Ishikawa (cell line): Measurements from ENCODE around the gene TMEFF1.

Experiments
- CEBPB ChIP-seq: IDR thresholded peaks from 2 replicates; pipeline ENCODE4 v1.6.1; 2012
- CREB1 ChIP-seq: IDR thresholded peaks from 2 replicates; pipeline ENCODE4 v1.6.1; 2012; ENCODE audit warnings: low read depth
- EGR1 ChIP-seq: IDR thresholded peaks from 2 replicates; pipeline ENCODE4 v1.6.1; 2012
- EP300 ChIP-seq: IDR thresholded peaks from 2 replicates; pipeline ENCODE4 v1.6.1; 2012; ENCODE audit warnings: borderline replicate concordance
- FOXM1 ChIP-seq: IDR thresholded peaks from 2 replicates; pipeline ENCODE4 v1.6.1; 2012; ENCODE audit warnings: low read depth, borderline replicate concordance
- NFIC ChIP-seq: IDR thresholded peaks from 2 replicates; pipeline ENCODE4 v1.6.1; 2012
- RAD21 ChIP-seq: IDR thresholded peaks from 2 replicates; pipeline ENCODE4 v1.6.1; 2012; ENCODE audit warnings: low read depth
- TAF1 ChIP-seq: IDR thresholded peaks from 2 replicates; pipeline ENCODE4 v1.6.1; 2012; ENCODE audit warnings: low read depth, mild to moderate bottlenecking
- TCF12 ChIP-seq: IDR thresholded peaks from 2 replicates; pipeline ENCODE4 v1.6.1; 2012; ENCODE audit warnings: low read depth
- TEAD4 ChIP-seq: IDR thresholded peaks from 2 replicates; pipeline ENCODE4 v1.6.1; 2012
- YY1 ChIP-seq: IDR thresholded peaks from 2 replicates; pipeline ENCODE4 v1.6.1; 2012; ENCODE audit warnings: low read depth
- ZBTB7A ChIP-seq: IDR thresholded peaks from 2 replicates; pipeline ENCODE4 v1.6.1; 2012; ENCODE audit warnings: low read depth
- TF ChIP-seq, protein P1 (sequence below): IDR thresholded peaks from 2 replicates; pipeline ENCODE4 v1.6.1; 2012; ENCODE audit warnings: low read depth, mild to moderate bottlenecking
- TF ChIP-seq, protein P2 (sequence below): IDR thresholded peaks from 2 replicates; pipeline ENCODE4 v1.6.1; 2012
- TF ChIP-seq, protein P3 (sequence below): IDR thresholded peaks from 2 replicates; pipeline ENCODE4 v1.6.1; 2012

Gene TMEFF1

DNA sequence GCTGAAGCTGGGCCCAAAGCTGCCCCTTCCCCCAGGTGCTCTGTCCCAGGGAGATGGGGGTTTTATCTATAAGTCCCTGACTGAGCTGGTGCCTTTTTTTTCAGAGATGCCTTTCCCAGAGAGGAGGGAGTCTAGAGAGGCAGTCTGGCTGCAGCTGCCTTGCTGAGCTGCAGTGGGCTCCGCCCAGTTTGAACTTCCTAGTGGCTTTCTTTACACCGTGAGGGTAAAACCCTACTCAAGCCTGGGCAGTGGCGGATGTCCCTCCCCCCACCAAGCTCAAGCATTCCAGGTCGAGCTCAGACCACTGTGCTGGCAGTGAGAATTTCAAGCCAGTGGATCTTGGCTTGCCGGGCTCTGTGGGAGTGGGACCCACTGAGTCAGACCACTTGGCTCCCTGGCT, 146.2 kb downstream of the TMEFF1 start:
- TF ChIP-seq ZBTB7A (no peak), CEBPB (no peak), FOXM1 (no peak), TEAD4 (no peak)

- TF ChIP-seq CEBPB = no peak
- no peak for TF ChIP-seq CREB1
- TF ChIP-seq YY1 = no peak
- TF ChIP-seq, protein P1, sequence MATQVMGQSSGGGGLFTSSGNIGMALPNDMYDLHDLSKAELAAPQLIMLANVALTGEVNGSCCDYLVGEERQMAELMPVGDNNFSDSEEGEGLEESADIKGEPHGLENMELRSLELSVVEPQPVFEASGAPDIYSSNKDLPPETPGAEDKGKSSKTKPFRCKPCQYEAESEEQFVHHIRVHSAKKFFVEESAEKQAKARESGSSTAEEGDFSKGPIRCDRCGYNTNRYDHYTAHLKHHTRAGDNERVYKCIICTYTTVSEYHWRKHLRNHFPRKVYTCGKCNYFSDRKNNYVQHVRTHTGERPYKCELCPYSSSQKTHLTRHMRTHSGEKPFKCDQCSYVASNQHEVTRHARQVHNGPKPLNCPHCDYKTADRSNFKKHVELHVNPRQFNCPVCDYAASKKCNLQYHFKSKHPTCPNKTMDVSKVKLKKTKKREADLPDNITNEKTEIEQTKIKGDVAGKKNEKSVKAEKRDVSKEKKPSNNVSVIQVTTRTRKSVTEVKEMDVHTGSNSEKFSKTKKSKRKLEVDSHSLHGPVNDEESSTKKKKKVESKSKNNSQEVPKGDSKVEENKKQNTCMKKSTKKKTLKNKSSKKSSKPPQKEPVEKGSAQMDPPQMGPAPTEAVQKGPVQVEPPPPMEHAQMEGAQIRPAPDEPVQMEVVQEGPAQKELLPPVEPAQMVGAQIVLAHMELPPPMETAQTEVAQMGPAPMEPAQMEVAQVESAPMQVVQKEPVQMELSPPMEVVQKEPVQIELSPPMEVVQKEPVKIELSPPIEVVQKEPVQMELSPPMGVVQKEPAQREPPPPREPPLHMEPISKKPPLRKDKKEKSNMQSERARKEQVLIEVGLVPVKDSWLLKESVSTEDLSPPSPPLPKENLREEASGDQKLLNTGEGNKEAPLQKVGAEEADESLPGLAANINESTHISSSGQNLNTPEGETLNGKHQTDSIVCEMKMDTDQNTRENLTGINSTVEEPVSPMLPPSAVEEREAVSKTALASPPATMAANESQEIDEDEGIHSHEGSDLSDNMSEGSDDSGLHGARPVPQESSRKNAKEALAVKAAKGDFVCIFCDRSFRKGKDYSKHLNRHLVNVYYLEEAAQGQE = no peak
- TF ChIP-seq TEAD4 = no peak
Observed at GRCh38 chr9:100619665-100620064, 146.7 kb downstream of the TMEFF1 start.

DNA sequence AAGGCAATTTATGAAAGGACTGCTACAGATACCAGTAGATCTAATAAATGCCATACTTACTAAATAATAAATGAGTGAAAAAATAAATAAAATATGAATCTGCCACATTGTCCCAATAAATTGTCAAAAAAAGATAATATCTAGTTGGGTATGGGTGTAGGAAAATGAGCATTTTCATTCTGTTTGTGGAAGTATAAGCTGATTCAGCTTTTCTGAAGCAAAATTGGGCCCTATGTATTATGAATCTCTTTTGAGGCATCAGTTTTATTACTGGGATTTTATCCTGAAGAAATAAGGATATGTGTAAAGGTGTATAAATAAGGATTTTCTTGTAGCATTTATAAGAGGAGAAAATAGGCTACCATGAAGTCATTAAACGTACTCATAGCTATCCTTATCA, 151.0 kb downstream of the TMEFF1 start:
- TF ChIP-seq TCF12 (no peak), TAF1 (no peak), NFIC (no peak), EGR1 (no peak), EP300 (no peak), YY1 (no peak), CEBPB (no peak), CREB1 (no peak), FOXM1 (no peak), ZBTB7A (no peak), TEAD4 (no peak), RAD21 (no peak)
- TF ChIP-seq, protein P2, sequence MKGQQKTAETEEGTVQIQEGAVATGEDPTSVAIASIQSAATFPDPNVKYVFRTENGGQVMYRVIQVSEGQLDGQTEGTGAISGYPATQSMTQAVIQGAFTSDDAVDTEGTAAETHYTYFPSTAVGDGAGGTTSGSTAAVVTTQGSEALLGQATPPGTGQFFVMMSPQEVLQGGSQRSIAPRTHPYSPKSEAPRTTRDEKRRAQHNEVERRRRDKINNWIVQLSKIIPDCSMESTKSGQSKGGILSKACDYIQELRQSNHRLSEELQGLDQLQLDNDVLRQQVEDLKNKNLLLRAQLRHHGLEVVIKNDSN = no peak
- TF ChIP-seq, protein P3, sequence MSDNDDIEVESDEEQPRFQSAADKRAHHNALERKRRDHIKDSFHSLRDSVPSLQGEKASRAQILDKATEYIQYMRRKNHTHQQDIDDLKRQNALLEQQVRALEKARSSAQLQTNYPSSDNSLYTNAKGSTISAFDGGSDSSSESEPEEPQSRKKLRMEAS = no peak
- TF ChIP-seq, protein P1 = no peak

- no peak for TF ChIP-seq EGR1
- no peak for TF ChIP-seq CEBPB
- TF ChIP-seq ZBTB7A = no peak
- TF ChIP-seq RAD21 = no peak
- TF ChIP-seq FOXM1 = no peak
- TF ChIP-seq, protein P1 = no peak
- TF ChIP-seq EP300 = no peak
- TF ChIP-seq YY1 = no peak
- TF ChIP-seq, protein P2 = no peak
- no peak for TF ChIP-seq TEAD4
Observed at GRCh38 chr9:100626949-100627348, 154.0 kb downstream of the TMEFF1 start.
